ENCODE measurements around the gene GIGYF2. TPM values are rescaled to one million over a fixed set of nuclear protein-coding genes. Genes with fewer than 3 reads are reported as not detected.

The GIGYF2 gene
- total RNA-seq, 1 experiment from 2014 or later, result 55.3 TPM

DNA sequence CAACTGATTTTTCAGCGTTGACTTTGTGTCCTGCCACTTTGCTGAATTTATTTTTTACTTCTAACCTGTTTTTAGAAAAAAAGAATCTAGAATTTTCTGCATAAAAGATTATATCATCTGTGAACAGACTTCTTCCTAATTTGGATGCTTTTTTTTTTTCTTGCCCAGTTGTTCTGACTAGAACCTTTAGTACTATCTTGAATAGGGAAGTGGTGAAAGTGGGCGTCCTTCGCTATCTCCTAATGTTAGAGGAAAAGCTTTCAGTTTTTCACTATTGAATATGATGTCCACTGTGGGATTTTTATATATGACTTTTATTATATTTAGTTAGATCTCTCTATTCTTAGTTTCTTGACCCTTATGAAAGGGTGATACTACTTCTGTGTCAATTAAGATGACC lies 105.0 kb downstream of the GIGYF2 start:
- no peak overlapping the region for H2AFZ ChIP-seq (ENCODE audit: low read length)
- no CpG with 5 or more reads among the region's 3 CpGs for WGBS (ENCODE audit: extremely low coverage, insufficient read length, low lambda C conversion rate)
- Mint-ChIP-seq H3K4me3 (no peak overlapping the region), H3K4me1 (peaks cover 11% of the 10 kb centered on the region in 2 experiments), H3K9me3 (no peaks in the 10 kb centered on the region), H3K27ac (no peak overlapping the region), H3K27me3 (ENCODE audit: low read depth) (no peaks in the 10 kb centered on the region), H3K36me3 (ENCODE audit: insufficient read depth in 1 of 3, low read depth in 3 of 3) (peaks cover 14 to 54% (median 31%) of the 10 kb centered on the region in 3 experiments)
- DNase-seq, result no peak
- no peak overlapping the region for H2BK120ac ChIP-seq (ENCODE audit: low read depth, low read length, poor library complexity, severe bottlenecking)
- no peak overlapping the region for H3K23ac ChIP-seq (ENCODE audit: insufficient read length, low read depth, low read length)
- no peak overlapping the region for H3K56ac ChIP-seq (ENCODE audit: insufficient read length, low read depth, low read length)
- H3K18ac ChIP-seq (ENCODE audit: insufficient read length, low read depth, low read length), result no peak overlapping the region
- H2AK5ac ChIP-seq (ENCODE audit: insufficient read length, low read length), result no peak overlapping the region
- no peak overlapping the region for H3K9ac ChIP-seq (ENCODE audit: extremely low read depth, insufficient read length, low read length)
- no peaks in the 10 kb centered on the region for H3K9me3 ChIP-seq (ENCODE audit: control insufficient read depth, low read depth, low read length)
- H3K4me1 ChIP-seq (ENCODE audit: insufficient read depth, low read length), result no peaks in the 10 kb centered on the region
- H4K5ac ChIP-seq (ENCODE audit: insufficient read length, low read depth, low read length), result no peak overlapping the region
- H3K27me3 ChIP-seq (ENCODE audit: insufficient read depth, low read length), result no peaks in the 10 kb centered on the region
- no peak overlapping the region for H4K91ac ChIP-seq (ENCODE audit: insufficient read length, low read depth, low read length)
- no peak overlapping the region for H2BK12ac ChIP-seq (ENCODE audit: insufficient read length, low read depth, low read length)
- no peak overlapping the region for H3T11ph ChIP-seq (ENCODE audit: low read length)
- no peaks in the 10 kb centered on the region; the same call in 1 of the 2 replicates for H3K79me2 ChIP-seq (ENCODE audit: insufficient read depth, low read length)
- H2BK15ac ChIP-seq (ENCODE audit: low read depth, low read length), result no peak overlapping the region
- H3K79me1 ChIP-seq (ENCODE audit: insufficient read depth, low read depth, low read length, poor library complexity, severe bottlenecking), result peaks cover 4% of the 10 kb centered on the region
- no peaks in the 10 kb centered on the region for H3K23me2 ChIP-seq (ENCODE audit: insufficient read length, low read depth, low read length, poor library complexity, severe bottlenecking)
- H3K4me2 ChIP-seq (ENCODE audit: insufficient read depth, insufficient read length, low read length), result no peak overlapping the region
- no peak overlapping the region for H3K4ac ChIP-seq (ENCODE audit: low read depth, low read length)
- no peak for TF ChIP-seq CTCF (conservative IDR thresholded peaks at IDR 0.05)
- H3K27ac ChIP-seq (ENCODE audit: insufficient read length, low read depth, low read length), result no peak overlapping the region
- no peak overlapping the region for H3K14ac ChIP-seq (ENCODE audit: insufficient read depth, low read length)
- no peak overlapping the region for H2BK5ac ChIP-seq (ENCODE audit: insufficient read length, low read length)
- no peak overlapping the region for H4K8ac ChIP-seq (replicated peaks; ENCODE audit: insufficient read length, low read depth, low read length)
- H4K20me1 ChIP-seq (ENCODE audit: control insufficient read depth, insufficient read depth, insufficient read length), result no peaks in the 10 kb centered on the region
- no peak overlapping the region for H2BK20ac ChIP-seq (ENCODE audit: low read depth, low read length, poor library complexity, severe bottlenecking)

Data from H9 (cell line).